ENCODE results near the gene CHAF1A. TPM values are rescaled to one million over a fixed set of nuclear protein-coding genes. Genes with fewer than 3 reads are reported as not detected.
A peak's percentile ranks its signal among the peaks of the same experiment; 100 is the strongest.

The CHAF1A gene
- total RNA-seq, 1 donor from 2014 or later = 6.3 TPM

- Histone ChIP-seq H3K9me3 (ENCODE audit: control insufficient read depth in 3 of 3, low read length in 3 of 3) (no peaks in the 10 kb centered on the region), H3K27me3 (ENCODE audit: control insufficient read depth in 3 of 3, insufficient read depth in 3 of 3, low read length in 3 of 3) (no peaks in the 10 kb centered on the region), H3K9ac (ENCODE audit: low read depth in 1 of 3, low read length in 3 of 3) (peak overlapping the region; percentile 46 to 86 (median 83)), H3K4me1 (ENCODE audit: control insufficient read depth in 3 of 3, insufficient read depth in 3 of 3, low read length in 3 of 3) (peaks cover 29 to 30% (median 30%) of the 10 kb centered on the region in 3 donors), H3K27ac (ENCODE audit: low read depth, low read length) (peak overlapping the region; percentile 60), H3K36me3 (ENCODE audit: control insufficient read depth in 3 of 3, insufficient read depth in 3 of 3, low read length in 3 of 3) (peaks cover 25 to 30% (median 29%) of the 10 kb centered on the region in 3 donors), H3K4me3 (ENCODE audit: low read length in 3 of 3) (peak overlapping the region; percentile 41 to 51 (median 41))
Measured at GRCh38 chr19:4454747-4455718, 52.6 kb downstream of the CHAF1A start.

GRCh38 chr19:4455719-4456475 is 53.5 kb downstream of the CHAF1A start:
- H3K27ac ChIP-seq (ENCODE audit: low read depth, low read length) = peak overlapping the region; percentile 60

GRCh38 chr19:4456476-4456842 is 54.0 kb downstream of the CHAF1A start:
- Histone ChIP-seq H3K4me3 (ENCODE audit: low read length in 3 of 3) (peak overlapping the region; percentile 65 to 74 (median 68)), H3K9me3 (ENCODE audit: control insufficient read depth in 3 of 3, low read length in 3 of 3) (no peaks in the 10 kb centered on the region), H3K36me3 (ENCODE audit: control insufficient read depth in 3 of 3, insufficient read depth in 3 of 3, low read length in 3 of 3) (peaks cover 21 to 22% (median 21%) of the 10 kb centered on the region in 3 donors), H3K27ac (ENCODE audit: low read depth, low read length) (peak overlapping the region; percentile 60), H3K27me3 (ENCODE audit: control insufficient read depth in 3 of 3, insufficient read depth in 3 of 3, low read length in 3 of 3) (no peaks in the 10 kb centered on the region), H3K9ac (ENCODE audit: low read depth in 1 of 3, low read length in 3 of 3) (peak overlapping the region; percentile 75 to 86 (median 83)), H3K4me1 (ENCODE audit: control insufficient read depth in 3 of 3, insufficient read depth in 3 of 3, low read length in 3 of 3) (peaks cover 29 to 30% (median 30%) of the 10 kb centered on the region in 3 donors)

More at GRCh38 chr19:4455719-4456475, 53.5 kb downstream of the CHAF1A start:
- Histone ChIP-seq H3K9ac (ENCODE audit: low read depth in 1 of 3, low read length in 3 of 3) (peak overlapping the region; percentile 75 to 86 (median 83)), H3K27me3 (ENCODE audit: control insufficient read depth in 3 of 3, insufficient read depth in 3 of 3, low read length in 3 of 3) (no peaks in the 10 kb centered on the region), H3K9me3 (ENCODE audit: control insufficient read depth in 3 of 3, low read length in 3 of 3) (no peaks in the 10 kb centered on the region), H3K4me1 (ENCODE audit: control insufficient read depth in 3 of 3, insufficient read depth in 3 of 3, low read length in 3 of 3) (peaks cover 29 to 30% (median 30%) of the 10 kb centered on the region in 3 donors), H3K4me3 (ENCODE audit: low read length in 3 of 3) (peak overlapping the region; percentile 65 to 74 (median 68)), H3K36me3 (ENCODE audit: control insufficient read depth in 3 of 3, insufficient read depth in 3 of 3, low read length in 3 of 3) (peaks cover 21 to 27% (median 22%) of the 10 kb centered on the region in 3 donors)

GRCh38 chr19:4456843-4457653 is 54.6 kb downstream of the CHAF1A start:
- H3K4me1 ChIP-seq (ENCODE audit: control insufficient read depth in 3 of 3, insufficient read depth in 3 of 3, low read length in 3 of 3) = peaks cover 29 to 30% (median 30%) of the 10 kb centered on the region in 3 donors
- no peaks in the 10 kb centered on the region for H3K27me3 ChIP-seq (ENCODE audit: control insufficient read depth in 3 of 3, insufficient read depth in 3 of 3, low read length in 3 of 3)
- H3K9ac ChIP-seq (ENCODE audit: low read depth in 1 of 3, low read length in 3 of 3) = peak overlapping the region; percentile 75 to 86 (median 83)
- no peaks in the 10 kb centered on the region for H3K9me3 ChIP-seq (ENCODE audit: control insufficient read depth in 3 of 3, low read length in 3 of 3)
- peak overlapping the region; percentile 69 to 74 (median 73) for H3K4me3 ChIP-seq (ENCODE audit: low read length in 3 of 3)
- H3K36me3 ChIP-seq (ENCODE audit: control insufficient read depth in 3 of 3, insufficient read depth in 3 of 3, low read length in 3 of 3) = peaks cover 18 to 21% (median 19%) of the 10 kb centered on the region in 3 donors
- H3K27ac ChIP-seq (ENCODE audit: low read depth, low read length) = peak overlapping the region; percentile 60

- Histone ChIP-seq H3K27ac (ENCODE audit: low read depth, low read length) (peak within 1 kb of the TSS; percentile 60), H3K27me3 (ENCODE audit: control insufficient read depth in 3 of 3, insufficient read depth in 3 of 3, low read length in 3 of 3) (no peaks in the 10 kb centered on the region), H3K9me3 (ENCODE audit: control insufficient read depth in 3 of 3, low read length in 3 of 3) (no peaks in the 10 kb centered on the region), H3K36me3 (ENCODE audit: control insufficient read depth in 3 of 3, insufficient read depth in 3 of 3, low read length in 3 of 3) (peaks cover 10 to 13% (median 11%) of the 10 kb centered on the region in 3 donors), H3K4me3 (ENCODE audit: low read length in 3 of 3) (peak within 1 kb of the TSS; percentile 92 to 93 (median 93)), H3K4me1 (ENCODE audit: control insufficient read depth in 3 of 3, insufficient read depth in 3 of 3, low read length in 3 of 3) (peaks cover 29 to 30% (median 30%) of the 10 kb centered on the region in 3 donors), H3K9ac (ENCODE audit: low read depth in 1 of 3, low read length in 3 of 3) (peak within 1 kb of the TSS; percentile 75 to 86 (median 83))
Measured at GRCh38 chr19:4457654-4458395, 55.4 kb downstream of the CHAF1A start, which contains the start of gene UBXN6. Gene UBXN6 (minus strand): TSS chr19:4457794. CDS start chr19:4457697, 97 bp downstream.

- Histone ChIP-seq H3K27me3 (ENCODE audit: control insufficient read depth in 3 of 3, insufficient read depth in 3 of 3, low read length in 3 of 3) (no peaks in the 10 kb centered on the region), H3K36me3 (ENCODE audit: control insufficient read depth in 3 of 3, insufficient read depth in 3 of 3, low read length in 3 of 3) (no peaks in the 10 kb centered on the region), H3K4me1 (ENCODE audit: control insufficient read depth in 3 of 3, insufficient read depth in 3 of 3, low read length in 3 of 3) (no peaks in the 10 kb centered on the region), H3K4me3 (ENCODE audit: low read length in 3 of 3) (no peak overlapping the region), H3K9ac (ENCODE audit: low read depth in 1 of 3, low read length in 3 of 3) (no peak overlapping the region), H3K9me3 (ENCODE audit: control insufficient read depth in 3 of 3, low read length in 3 of 3) (no peaks in the 10 kb centered on the region), H3K27ac (ENCODE audit: low read depth, low read length) (no peak overlapping the region)
Measured at GRCh38 chr19:4464815-4465581, 62.6 kb downstream of the CHAF1A start.

GRCh38 chr19:4467835-4468234 is 65.4 kb downstream of the CHAF1A start:
- peaks cover 0 to 6% (median 4%) of the 10 kb centered on the region in 3 donors for H3K4me1 ChIP-seq (ENCODE audit: control insufficient read depth in 3 of 3, insufficient read depth in 3 of 3, low read length in 3 of 3)
- no peak overlapping the region for H3K9ac ChIP-seq (ENCODE audit: low read depth in 1 of 3, low read length in 3 of 3)
- H3K9me3 ChIP-seq (ENCODE audit: control insufficient read depth in 3 of 3, low read length in 3 of 3) = no peaks in the 10 kb centered on the region
- no peak overlapping the region for H3K27ac ChIP-seq (ENCODE audit: low read depth, low read length)
- no peaks in the 10 kb centered on the region for H3K27me3 ChIP-seq (ENCODE audit: control insufficient read depth in 3 of 3, insufficient read depth in 3 of 3, low read length in 3 of 3)
- no peaks in the 10 kb centered on the region for H3K36me3 ChIP-seq (ENCODE audit: control insufficient read depth in 3 of 3, insufficient read depth in 3 of 3, low read length in 3 of 3)
- no peak overlapping the region for H3K4me3 ChIP-seq (ENCODE audit: low read length in 3 of 3)

GRCh38 chr19:4471403-4472173 is 69.1 kb downstream of the CHAF1A start:
- Histone ChIP-seq H3K36me3 (ENCODE audit: control insufficient read depth in 3 of 3, insufficient read depth in 3 of 3, low read length in 3 of 3) (peaks cover 6 to 10% (median 8%) of the 10 kb centered on the region in 3 donors), H3K9ac (ENCODE audit: low read depth in 1 of 3, low read length in 3 of 3) (peak overlapping the region; percentile 88 to 89 (median 88)), H3K4me3 (ENCODE audit: low read length in 3 of 3) (peak overlapping the region; percentile 85 to 87 (median 86)), H3K27ac (ENCODE audit: low read depth, low read length) (peak overlapping the region; percentile 95), H3K27me3 (ENCODE audit: control insufficient read depth in 3 of 3, insufficient read depth in 3 of 3, low read length in 3 of 3) (no peaks in the 10 kb centered on the region), H3K9me3 (ENCODE audit: control insufficient read depth in 3 of 3, low read length in 3 of 3) (no peaks in the 10 kb centered on the region), H3K4me1 (ENCODE audit: control insufficient read depth in 3 of 3, insufficient read depth in 3 of 3, low read length in 3 of 3) (peaks cover 8 to 25% (median 19%) of the 10 kb centered on the region in 3 donors)
